NCI-H82 (cell line): Measurements from ENCODE around the gene ZNF57.
A peak's percentile ranks its signal among the peaks of the same experiment; 100 is the strongest.
"Not testable (repeated sequence)": the region's sequence is repeated elsewhere in the genome, so short reads cannot be mapped to it uniquely, and the experiment has no call there.

ENCODE experiments used
- DNase-seq: peaks from one replicate; lab custom pipeline; 2025; lab: John Stamatoyannopoulos, UW

ZNF57 gene

DNA sequence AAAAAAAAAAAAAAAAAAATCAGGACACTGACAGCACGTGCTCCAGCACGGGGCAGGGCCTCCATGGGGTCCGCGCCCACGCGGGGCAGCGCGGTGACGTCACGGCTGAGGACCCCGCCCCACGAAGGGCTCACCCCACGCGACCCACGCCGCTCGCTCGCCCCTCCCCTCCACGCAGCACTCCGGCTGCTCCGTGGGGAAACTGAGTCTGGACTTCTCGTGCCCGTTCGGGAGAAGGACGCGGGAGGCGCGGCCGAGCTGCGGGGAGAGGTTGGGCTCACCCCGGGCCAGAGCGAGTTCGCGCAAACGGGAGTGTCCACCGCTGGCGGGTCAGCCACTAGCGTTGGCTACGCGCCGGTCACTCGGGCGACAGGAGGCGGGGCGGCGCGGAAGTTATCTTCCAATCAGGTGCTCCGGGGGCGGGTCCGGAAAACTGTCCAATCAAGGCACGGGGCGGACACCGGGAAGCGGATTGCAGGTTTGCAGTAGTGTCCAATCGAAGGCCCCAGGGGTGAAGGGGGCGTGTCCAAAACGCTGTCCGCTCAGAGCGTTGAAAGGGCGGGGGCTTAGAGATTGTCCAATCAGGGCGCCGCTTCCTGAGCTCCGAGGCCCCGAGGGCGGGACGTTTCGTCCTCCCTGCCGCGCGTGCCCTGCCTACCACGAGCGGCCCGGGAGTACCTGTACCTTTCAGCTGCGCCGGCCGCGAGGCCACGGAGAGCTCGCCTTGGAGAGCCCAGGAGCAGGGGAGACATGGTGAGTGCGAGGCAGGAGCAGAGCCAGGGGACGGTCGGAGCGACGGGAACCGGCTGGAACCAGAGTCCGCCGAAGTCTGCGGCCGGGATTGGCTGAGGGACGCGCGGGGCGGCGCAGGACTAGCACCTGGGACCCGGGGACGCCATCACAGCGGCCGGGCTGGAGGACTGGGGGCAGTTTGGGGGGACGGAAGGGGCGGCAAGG lies at the start of gene ZNF57:
Gene ZNF57 (plus strand): TSS at position 633 of the 957 bp plus-strand sequence. CDS start 118 bp downstream, at position 751.
- DNase-seq: peak; percentile 99

DNA sequence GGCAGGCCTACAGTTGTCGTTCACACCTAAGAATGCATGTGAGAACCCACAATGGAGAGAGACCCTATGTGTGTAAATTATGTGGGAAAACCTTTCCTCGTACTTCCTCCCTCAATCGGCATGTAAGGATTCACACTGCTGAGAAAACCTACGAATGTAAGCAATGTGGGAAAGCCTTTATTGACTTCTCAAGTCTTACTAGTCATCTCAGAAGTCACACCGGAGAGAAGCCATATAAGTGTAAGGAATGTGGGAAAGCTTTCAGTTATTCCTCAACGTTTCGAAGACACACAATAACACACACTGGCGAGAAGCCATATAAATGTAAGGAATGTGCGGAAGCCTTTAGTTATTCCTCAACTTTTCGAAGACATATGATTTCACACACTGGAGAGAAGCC lies 48.1 kb upstream of the ZNF57 start:
- DNase-seq: no peak

DNA sequence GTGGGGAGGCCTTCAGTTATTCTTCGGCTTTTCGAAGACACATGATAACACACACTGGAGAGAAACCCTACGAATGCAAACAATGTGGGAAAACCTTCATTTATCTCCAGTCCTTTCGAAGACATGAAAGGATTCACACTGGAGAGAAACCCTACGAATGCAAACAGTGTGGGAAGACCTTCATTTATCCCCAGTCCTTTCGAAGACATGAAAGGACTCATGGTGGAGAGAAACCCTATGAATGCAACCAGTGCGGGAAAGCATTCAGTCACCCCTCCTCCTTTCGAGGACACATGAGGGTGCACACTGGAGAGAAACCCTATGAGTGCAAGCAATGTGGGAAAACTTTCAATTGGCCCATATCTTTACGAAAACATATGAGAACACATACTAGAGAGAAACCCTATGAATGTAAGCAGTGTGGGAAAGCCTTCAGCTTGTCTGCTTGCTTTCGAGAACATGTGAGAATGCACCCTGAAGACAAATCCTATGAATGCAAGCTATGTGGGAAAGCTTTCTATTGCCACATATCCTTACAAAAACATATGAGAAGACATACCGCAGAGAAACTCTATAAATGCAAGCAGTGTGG lies 47.6 kb upstream of the ZNF57 start:
- DNase-seq: no peak

DNA sequence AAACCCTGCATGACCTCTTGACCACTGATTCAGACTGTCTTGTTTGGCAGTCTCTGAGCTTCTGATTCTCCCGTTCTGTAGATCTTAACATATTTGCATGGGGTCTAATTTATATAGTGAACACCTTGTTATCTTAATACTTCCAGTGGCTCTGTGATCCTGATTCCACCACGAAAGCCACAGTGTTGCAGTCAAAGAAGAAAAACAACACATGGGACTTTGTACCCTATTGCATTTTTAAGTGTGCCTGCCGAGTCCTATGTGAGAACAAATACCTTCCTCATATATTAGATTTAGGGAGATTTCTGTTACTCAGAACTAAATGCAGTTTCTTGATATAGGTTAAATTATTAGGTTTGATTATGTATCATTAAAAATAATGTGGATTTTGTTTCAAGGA lies 45.9 kb upstream of the ZNF57 start:
- no peak for DNase-seq

DNA sequence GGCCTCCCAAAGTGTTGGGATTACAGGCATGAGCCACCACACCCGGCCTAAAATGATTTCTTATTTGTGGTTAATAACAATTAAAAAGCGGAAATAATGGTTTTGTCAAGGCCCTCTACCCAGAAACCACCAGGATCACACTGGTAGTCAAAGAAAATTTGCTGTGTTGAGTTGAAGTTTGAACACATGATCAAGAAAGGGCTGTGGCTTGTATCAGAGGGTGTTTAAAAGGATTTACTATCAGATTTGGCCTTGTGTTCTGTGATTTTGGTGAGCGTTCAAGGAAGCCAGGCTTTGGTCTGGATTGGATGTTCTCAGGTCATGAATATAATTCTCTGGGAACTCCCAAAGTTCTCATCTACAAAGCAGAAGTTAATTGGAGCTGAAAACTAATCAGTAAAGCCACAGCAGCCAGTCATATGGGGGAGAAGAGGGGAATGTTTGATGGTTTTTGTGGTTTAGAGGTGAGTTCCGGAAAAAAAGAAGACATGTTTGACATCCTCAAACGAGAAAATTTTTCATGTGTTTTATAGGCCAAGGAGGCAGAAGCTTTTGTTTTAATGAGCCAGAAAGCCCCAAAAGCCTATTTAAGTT lies 44.2 kb upstream of the ZNF57 start:
- no peak for DNase-seq

DNA sequence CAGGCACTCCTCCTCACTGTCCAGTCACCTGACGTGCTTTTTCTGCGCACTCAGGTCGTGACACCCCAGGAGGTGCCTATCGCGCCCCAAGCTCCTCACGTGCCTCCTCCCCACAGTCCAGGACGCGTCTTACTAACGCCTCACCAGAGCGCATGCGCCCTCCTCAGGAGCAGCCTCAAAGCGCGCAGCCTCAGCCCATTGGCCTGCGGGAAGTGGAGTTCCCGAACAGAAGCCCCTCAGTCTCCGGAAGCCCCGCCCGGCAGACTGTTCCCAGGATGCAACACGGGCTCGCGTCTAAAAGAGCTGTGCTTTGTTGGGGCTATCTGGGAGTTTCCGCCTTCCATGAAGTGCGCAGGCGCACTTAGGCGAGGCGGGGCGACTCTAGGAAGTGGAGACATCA lies 41.9 kb upstream of the ZNF57 start:
- no peak for DNase-seq

DNA sequence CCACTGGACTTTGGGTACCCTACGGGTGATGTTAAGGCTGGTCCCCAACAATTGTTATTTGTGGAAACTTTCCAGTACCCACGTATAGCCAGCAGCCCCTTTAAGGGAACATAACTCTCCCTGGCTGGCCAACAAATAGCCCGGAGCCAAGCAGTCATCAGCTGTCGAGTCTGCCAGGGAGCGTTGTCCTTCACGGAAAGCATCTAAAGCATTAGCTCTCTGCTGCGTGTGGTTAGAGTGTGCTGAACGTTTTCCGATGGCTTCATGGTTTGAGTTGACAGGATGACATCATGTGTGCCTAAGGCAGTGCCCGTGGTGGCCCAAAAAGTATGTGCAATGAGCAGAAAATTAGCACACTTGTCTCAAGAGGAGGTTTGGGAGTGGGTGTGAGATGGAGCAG lies 36.9 kb upstream of the ZNF57 start:
- DNase-seq: no peak

DNA sequence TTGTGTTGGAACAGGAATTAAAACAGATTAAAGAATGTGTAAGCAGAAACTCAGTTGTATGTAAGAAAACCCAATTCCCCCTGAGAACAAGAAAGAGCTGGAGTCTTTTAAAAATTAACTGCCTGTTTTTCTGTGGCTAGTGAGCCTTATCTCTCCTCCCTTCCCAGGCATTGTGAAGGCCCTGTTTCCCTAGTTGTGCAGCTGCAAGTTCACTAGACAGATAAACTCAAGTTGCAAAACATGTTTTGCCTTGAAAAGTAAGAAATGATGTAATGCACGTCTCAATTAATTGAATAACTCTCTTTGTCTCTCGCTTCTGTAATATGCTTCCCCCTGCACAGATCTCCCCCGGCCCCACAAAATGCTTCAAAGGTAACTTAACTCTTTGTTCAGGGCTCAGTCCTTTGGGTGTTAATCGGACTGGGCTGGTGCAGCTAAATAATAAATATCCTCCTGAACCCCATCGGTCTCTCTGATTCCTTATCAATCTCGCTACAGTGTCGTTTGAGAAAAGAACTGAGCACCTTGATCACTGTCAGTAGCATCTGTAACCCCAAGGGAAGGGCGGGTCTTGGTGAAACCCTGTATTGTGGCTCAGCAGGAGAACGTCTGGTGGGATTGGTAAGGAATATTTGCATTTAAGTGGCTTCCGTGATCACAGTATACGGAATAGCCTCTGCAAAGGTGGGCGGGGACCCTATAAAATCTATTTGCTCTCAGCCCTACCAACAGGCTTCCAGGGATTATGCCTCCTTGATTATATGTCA lies 35.2 kb upstream of the ZNF57 start:
- DNase-seq: no peak

DNA sequence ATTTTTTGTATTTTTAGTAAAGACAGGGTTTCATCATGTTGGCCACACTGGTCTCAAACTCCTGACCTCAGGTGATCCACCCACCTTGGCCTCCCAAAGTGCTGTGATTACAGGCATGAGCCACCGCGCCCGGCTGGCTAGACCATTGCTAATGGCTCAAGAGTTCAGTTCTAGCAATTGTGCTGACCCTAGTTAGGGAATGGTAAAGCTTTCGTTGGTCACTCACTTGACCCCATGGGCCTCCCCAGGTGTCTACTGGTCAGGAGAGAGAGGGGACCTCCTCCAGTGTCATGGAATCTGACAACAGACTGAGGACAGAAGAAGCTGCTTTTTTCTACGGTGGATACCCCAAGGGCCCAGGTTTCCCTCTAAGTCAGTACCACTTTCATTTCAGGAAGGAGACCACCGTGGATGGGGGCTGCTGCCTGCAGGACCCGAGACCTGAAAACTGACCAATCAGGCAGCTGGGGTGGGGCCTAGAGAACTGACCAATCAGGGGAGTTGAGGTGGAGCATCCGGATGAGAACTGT lies 34.2 kb upstream of the ZNF57 start:
- no peak for DNase-seq

DNA sequence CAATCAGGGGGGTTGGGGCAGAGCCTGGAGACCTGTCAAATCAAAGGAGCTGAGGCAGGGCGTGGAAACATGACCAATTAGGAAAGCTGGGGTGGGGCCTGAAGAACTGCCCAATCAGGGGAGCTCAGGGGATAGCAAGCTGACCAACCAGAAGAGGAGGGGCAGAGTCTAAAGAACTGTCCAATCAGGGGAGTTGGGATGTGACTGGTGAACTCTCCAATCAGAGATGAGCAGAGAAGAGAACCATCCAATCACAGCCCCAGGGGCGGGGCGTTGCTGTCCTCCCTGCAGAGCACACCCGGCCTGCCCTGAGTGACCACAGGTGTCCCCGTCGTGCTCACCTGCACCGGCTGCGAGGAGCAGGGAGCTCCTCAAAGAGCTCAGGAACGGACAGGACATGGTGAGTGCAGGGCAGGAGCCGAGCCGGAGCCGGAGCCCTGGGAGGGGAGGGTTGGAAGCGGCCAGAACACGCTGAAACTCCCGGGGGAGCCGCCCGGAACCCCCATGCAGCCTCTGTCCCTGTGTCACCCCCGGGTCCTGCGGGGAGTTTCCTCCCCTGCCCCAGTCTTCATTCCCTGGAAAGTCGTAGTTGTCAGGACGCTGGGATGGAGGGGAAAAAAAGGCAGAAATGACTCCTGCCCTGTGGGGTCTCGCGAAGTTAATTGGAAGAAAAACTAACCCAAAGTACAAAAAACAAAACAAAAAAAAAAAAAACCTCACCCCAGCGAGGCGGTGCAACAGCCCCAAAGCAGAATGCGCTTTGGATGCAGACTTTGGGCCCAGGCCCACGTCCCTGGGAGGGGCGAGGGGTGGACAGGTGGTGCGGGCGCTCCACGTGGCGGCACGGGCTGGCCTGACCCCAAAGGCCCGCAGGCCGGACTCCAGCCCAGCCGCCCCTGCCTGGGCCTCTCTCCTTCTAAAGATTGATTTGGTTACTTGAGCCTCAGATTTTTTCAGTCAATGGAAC lies 33.4 kb upstream of the ZNF57 start, which contains the start of gene ZNF556:
Gene ZNF556 (plus strand): TSS at position 311 of the 967 bp plus-strand sequence. CDS start 87 bp downstream, at position 398.
- DNase-seq: peak; percentile 85

DNA sequence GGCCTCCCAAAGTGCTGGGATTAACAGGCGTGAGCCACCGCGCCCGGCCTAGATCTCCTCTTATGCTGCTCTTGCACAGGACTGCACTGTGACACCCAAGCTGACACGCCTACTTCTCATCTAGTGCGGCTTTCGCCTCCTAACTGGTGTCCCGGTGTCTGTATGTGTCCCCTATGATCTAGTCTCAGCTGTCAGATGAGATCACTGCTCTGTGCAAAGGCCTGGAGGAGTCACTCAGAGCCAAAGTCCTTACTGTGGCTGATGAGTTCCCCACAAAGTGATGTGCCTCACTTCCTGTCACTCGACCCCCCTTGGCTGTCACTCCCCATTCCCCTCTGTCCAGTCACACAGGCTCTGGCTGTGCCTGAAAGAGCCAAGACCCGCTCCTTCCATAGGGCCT lies 31.1 kb upstream of the ZNF57 start:
- DNase-seq: no peak

DNA sequence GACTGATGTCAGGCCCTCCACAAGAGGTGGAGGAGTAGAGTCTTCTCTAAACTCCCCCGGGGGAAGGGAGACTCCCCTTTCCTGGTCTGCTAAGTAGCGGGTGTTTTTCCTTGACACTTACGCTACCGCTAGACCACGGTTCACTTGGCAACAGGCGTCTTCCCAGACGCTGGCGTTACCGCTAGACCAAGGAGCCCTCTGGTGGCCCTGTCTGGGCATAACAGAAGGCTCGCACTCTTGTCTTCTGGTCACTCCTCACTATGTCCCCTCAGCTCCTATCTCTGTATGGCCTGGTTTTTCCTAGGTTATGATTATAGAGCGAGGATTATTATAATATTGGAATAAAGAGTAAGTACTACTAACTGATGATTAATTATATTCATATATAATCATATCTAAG lies 28.6 kb upstream of the ZNF57 start:
- DNase-seq: peak; percentile 56

DNA sequence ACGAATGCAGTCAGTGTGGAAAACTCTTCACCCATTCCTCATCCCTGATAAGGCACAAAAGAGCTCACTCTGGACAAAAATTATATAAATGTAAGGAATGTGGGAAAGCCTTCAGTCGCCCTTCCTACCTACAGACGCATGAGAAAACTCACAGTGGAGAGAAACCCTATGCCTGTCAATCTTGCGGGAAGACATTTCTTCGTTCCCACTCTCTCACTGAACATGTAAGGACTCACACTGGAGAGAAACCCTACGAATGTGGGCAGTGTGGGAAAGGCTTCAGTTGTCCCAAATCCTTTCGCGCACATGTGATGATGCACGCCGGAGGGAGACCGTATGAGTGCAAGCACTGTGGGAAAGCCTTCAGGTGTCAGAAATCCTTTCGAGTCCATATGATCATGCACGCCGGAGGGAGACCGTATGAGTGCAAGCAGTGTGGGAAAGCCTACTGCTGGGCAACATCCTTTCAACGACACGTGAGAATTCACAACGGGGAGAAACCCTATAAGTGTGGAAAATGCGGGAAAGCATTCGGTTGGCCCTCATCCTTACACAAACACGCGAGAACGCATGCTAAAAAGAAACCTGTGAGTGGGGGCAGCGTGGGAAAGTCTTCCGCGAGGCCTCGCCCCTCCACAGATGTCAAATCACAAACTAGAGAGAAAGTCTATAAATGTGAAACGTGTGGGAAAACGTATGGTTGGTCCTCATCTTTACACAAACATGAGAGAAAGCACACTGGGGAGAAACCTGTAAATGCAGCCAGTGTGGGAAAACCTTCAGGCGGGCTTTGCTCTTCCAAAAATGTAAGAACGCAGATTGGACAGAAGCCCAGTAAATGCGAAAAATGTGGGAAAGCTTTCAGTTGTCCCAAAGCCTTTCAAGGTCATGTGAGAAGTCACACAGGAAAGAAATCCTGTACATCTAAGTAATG lies 23.1 kb upstream of the ZNF57 start:
- no peak for DNase-seq

DNA sequence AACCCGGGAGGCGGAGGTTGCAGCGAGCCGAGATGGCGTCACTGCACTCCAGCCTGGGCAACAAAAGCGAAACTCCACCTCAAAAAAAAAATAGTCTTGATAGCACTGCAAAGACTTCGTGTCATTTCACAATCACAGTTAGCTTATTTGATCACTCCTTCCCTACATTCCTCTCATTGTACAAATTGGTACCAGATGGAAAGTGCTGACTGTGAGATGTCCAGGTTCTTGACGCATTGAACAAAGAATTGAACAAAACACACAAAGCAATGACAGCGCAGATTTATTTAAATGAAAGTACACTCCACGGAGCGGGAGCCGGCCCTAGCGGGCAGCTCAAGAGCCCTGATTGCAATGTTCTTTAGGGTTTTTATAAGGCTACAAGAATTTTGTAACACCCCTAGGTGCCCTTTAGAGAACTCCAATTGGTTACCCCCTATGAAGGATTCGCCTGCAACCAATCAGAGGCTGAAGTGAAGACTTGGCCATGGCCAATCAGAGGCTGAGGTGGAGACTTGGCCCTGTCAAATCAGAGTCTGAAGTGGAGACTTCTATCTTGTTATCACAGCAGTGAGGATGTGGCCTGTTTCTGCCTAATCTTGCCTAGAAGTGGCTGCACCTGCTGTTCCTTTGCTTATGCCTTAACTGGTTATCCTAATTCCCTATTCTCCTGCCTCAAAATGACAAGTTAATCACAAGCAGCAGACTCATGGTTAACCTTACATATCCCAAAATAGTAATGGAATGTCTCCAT lies 16.9 kb upstream of the ZNF57 start:
- DNase-seq: no peak

DNA sequence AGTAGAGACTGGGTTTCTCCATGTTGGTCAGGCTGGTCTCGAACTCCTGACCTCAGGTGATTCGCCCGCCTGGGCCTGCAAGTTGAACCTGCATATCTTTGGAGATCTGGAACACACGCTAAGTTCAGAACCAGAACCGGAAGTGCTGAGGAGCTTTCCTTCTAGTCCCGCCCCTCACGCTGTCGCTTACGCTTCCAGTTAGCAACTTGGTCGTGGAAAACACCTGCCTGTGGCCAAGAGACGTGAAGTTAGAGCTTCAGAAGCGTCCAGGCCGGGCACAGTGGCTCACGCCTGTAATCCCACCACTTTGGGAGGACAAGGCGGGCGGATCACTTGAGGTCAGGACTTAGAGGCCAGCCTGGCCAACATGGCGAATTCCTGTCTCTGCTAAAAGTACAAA lies 15.0 kb upstream of the ZNF57 start:
- DNase-seq: no peak

DNA sequence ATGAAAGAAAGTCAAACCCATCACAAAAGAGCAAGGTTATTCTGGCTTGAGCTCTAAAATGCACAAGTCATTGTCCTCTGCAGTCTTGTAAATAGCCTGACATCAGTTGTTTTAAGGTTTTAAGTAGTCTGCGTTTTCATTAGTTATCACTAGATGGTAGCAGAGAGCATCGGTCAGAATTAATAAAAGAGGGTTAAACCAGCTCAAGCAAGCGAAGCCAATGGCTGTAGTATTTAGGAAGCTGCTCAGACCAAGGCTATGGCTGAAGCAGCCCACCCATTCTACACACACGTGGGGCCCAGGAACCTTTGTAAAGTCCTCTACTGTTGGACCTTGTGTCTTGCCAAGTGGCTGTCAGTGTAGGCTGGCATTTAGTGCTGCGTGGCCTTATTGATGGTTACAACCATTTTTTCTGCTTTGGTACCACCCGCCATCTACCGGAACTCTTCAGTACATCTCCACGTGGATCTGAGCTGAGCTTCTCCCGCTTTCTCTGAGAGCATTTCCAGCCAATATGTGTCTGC lies 13.3 kb upstream of the ZNF57 start:
- peak; percentile 76 for DNase-seq

DNA sequence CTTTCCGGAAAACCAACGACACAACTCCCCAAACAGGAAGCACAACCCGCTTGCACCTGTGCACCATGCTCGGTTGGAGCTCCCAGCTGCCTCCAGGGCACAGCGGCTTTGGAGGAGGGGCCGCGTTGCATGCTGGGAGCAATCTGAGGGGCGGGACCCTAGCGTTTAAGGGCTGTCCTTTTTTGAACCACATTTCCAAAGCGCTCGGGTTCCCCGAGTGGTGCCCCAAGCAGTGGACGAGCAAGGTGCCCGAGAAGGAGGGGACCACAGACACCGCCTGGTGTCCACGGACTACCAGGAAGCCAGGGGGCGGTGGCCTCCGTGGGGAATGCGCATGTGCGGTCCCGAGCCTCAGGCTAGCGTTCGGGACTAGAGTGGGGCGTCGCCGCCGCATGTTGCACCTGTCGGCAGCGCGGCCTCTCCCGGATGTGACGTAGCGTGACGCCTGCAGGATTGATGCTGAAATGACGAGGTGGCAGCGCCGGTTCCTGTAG lies 11.9 kb upstream of the ZNF57 start:
- DNase-seq: no peak

DNA sequence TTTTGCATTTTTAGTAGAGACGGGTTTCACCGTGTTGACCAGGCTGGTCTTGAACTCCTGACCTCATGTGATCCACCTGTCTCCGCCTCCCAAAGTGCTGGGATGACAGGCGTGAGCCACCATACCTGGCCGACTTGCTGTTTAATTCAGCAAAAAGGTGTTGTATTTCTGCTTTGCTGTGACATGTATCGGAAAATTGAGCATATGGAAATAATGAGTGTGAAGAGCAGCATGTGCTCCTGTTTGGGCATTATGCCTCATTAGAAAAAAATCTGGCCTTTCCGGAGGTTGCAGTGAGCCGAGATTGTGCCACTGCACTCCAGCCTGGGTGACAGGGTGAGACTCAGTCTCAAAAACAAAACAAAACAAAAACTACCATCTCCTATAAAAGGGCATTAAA lies 10.2 kb upstream of the ZNF57 start:
- DNase-seq: not testable (repeated sequence)
